ENCODE measurements around the gene CD33.
"Not testable (repeated sequence)": the region's sequence is repeated elsewhere in the genome, so short reads cannot be mapped to it uniquely, and the experiment has no call there.

The CD33 gene

GRCh38 chr19:51210191-51210784, 14.6 kb upstream of the CD33 start:
- DNase-seq (ENCODE audit: low read depth, low spot score): no peak

DNA sequence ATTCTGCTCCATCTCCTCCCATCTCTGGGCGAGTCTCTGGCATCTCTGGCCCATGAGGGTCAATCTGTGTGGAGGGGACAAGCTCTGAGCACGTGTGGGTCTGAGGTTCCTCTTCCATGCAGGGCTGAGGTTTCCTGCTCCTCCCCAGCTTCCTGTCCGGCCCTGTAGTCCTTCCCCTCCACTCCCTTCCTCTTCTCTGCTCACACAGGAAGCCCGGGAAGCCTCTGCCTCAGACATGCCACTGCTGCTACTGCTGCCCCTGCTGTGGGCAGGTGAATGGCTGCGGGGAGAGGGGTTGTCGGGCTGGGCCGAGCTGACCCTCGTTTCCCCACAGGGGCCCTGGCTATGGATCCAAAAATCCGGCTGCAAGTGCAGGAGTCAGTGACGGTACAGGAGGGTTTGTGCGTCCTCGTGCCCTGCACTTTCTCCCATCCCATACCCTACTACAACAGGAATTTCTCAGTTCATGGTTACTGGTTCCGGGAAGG, 14.0 kb upstream of the CD33 start:
- not testable (repeated sequence) for DNase-seq (ENCODE audit: low read depth, low spot score)

GRCh38 chr19:51211833-51212232, 13.0 kb upstream of the CD33 start:
- DNase-seq (ENCODE audit: low read depth, low spot score): no peak

- DNase-seq (ENCODE audit: low read depth, low spot score): no peak
Observed at GRCh38 chr19:51219307-51219706, 5.6 kb upstream of the CD33 start.

DNA sequence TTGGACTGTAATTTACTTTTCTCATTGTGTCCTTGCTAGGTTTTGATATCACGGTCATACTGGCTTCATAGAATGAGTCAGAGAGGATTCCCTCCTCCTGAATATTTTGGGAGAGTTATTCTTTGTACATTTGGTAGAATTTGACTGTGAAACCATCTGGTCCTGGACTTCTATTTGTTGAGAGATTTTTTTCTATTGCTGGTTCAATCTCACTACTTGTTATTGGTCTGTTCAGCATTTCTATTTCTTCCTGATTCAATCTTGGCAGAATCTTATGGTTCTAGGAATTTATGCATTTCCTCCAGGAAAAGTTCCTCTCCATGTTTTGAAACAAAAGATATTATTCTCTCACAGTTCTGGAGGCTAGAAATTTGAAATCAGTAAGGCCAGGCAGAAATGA, 4.9 kb upstream of the CD33 start:
- DNase-seq (ENCODE audit: low read depth, low spot score): no peak

DNA sequence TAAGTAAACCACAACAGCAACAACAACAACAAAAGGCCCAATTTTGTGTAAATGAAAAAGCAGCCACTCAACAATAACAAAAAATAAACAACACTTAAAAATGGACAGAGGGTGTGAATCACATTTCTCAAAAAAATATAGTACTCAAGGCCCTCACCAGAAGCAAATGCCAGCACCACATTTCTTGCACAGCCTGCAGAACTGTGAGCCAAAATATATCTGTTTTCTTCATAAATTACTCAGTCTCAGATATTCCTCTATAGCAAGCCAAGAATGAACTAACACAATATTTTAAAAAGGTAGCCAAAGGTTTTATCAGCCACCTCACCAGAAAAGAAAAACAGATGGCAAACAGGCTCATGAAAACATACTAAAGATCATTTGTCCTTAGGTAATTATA, 3.9 kb upstream of the CD33 start:
- DNase-seq (ENCODE audit: low read depth, low spot score): no peak

DNA sequence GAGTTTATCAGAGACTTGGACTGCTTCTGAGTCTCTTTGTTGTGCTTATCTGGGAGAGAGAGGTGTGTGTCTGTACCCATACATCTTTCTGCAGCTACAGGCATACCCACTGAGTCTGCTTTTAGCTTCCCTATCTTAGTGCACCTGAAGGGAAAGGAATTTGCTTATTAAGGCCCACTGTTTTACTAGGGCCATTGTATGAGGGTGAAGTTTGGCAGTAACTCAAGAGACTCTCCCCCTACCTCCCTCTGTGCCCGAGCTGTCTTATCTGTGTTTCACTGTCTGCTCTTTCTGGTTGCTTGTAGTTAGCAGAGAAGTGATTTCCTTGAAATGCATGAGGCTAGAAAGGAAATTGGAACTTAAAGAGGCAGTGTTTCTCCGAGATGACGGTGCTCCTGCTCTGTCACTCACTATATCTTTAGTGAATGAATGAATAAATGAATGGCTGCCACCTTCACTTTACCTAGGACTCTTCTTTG, 678 bp upstream of the CD33 start:
- DNase-seq (ENCODE audit: low read depth, low spot score): no peak

GRCh38 chr19:51226067-51226466, 1.2 kb downstream of the CD33 start:
- no peak for DNase-seq (ENCODE audit: low read depth, low spot score)

DNA sequence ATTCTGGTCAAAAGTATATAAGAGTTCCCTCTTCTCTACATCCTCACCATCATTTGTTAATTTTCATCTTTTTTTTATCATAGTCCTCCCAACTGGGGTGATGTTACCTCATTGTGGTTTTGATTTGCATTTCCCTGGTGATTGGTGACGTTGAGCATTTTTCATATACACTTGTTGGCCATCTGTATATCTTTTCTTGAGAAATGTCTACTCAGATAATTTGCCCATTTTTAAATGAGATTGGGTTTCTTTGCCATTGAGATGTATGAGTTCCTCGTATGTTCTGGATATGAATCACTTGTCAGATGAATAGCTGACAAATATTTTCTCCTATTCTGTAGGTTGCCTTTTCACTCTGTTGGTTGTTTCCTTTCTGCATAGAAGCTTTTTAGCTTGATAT, 2.4 kb downstream of the CD33 start:
- no peak for DNase-seq (ENCODE audit: low read depth, low spot score)

DNA sequence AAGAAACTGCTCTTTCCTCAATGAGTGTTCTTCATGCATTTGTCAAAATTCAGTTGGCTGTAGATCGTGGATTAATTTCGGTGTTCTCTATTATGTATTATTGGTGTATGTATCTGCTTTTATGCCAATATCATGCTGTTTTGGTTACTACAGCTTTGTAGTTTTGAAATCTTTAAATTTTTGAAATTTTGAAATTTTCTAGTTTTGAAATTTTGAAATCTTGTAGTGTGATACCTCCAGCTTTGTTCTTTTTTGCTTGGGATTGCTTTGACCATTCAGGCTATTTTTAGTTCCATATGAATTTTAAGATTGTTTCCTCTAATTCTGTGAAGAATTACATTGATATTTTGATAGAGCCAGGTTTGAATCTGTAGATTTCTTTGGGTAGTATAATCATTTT, 3.1 kb downstream of the CD33 start:
- DNase-seq (ENCODE audit: low read depth, low spot score): no peak

DNA sequence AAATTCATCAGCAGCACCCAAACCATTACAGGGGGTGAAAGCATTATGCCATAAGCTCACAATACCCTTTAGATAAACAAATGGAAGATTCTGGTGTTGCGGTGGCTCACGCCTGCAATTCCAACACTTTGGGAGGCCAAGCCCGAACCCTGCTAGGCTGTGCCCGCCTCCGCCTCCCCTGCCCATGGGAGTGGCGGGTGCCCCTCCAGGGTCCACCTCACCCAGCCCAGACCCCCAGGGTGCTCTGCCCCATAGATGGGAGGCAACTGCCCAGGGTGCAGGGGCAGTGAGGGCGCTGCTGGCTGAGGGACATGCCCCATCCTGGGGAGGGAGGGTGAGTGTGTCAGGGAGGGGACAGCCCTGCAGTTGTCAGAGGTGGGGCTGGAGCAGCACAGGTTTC, 16.0 kb downstream of the CD33 start:
- DNase-seq (ENCODE audit: low read depth, low spot score): no peak

- no peak for DNase-seq (ENCODE audit: low read depth, low spot score)
Observed at GRCh38 chr19:51242881-51243630, 18.2 kb downstream of the CD33 start.

DNA sequence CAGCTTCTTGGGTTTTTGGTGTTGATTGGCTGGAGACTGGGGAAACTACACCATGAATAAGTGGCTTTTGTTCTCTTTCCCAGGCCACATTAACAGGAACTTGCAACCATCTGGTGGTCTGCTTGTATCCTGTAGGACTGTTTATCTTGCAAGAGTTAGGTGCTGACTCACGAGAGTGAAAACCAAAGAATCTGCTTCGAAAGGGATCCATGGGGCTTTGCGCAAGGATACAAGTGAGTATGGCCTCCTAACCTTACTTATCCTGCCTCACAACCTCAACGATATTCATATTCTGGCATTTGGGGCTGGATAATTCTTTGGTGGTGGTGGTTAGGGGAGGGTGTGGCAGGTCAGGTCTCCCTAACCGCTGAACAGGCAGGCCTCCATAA, 21.3 kb downstream of the CD33 start:
- no peak for DNase-seq (ENCODE audit: low read depth, low spot score)

- no peak for DNase-seq (ENCODE audit: low read depth, low spot score)
Observed at GRCh38 chr19:51247972-51248590, 23.2 kb downstream of the CD33 start.

DNA sequence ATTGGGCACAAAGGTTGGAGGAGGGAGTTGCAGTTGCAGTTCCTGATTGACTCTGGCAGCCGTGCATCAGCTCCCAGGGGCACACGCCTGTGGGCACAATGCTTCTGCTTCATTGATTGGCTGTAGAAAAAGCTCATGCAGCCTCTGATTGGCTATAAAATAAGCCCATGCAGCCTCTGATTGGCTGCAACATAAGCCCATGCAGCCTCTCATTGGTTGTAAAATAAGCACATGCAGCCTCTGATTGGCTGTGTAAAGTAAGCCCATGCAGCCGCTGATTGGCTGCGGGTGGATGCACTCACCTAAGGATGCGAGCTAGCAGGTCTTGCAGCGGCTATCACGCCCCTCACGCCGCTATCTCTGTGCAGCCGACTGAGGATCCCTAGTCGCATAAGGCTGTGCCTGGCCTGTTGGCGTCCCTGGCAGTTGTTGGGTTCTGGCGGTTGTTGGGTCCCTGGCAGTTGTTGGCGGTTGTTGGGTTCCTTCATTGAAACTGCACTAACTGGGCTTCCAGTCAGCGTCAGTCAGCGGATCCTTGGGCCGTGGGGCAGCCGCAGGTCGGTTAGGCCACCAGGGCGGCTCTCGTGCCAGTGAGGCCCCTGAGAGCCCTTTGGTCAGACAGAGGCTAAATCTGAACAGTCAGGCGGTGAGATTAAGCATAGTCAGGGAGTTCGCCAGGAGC, 26.0 kb downstream of the CD33 start, which contains the start of gene SIGLECL1:
Gene SIGLECL1 (plus strand): TSS at position 295 of the 682 bp plus-strand sequence. CDS start 12,993 bp downstream, outside the sequence.
- no peak for DNase-seq (ENCODE audit: low read depth, low spot score)

- DNase-seq (ENCODE audit: low read depth, low spot score): no peak
Observed at GRCh38 chr19:51251468-51251820, 26.6 kb downstream of the CD33 start.

GRCh38 chr19:51252306-51253079, 27.6 kb downstream of the CD33 start:
- no peak for DNase-seq (ENCODE audit: low read depth, low spot score)

- DNase-seq (ENCODE audit: low read depth, low spot score): no peak
Observed at GRCh38 chr19:51253088-51253806, 28.4 kb downstream of the CD33 start.

DNA sequence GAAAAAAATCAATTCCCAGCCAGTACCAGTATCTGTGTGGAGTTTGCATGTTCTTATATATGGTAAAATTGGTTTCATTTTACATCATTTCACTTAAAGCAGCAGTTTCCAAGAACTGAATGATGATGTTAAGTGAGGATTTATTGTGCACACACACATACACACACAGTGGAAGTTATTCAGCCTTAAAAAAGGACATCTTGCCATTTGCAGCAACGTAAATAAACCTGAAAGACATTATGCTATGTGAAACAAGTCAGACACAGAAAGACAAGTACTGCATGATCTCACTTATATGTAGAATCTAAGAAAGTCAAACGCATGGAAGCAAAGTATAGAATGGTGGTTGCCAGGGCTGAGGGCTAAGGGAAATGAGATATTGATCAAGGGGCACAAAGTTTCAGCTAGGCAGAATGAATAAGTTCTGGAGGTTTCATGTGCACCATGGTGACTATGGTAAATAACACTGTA, 31.3 kb downstream of the CD33 start:
- DNase-seq (ENCODE audit: low read depth, low spot score): no peak

- no peak for DNase-seq (ENCODE audit: low read depth, low spot score)
Observed at GRCh38 chr19:51257471-51257870, 32.6 kb downstream of the CD33 start.

All from activated naive CD8-positive, alpha-beta T cell treated with anti-CD3 and anti-CD28 coated beads, Interleukin-2, amount 50 U/mL, for 16 hours (primary cell).